Measurements from ENCODE around the gene TSPAN17.

Gene TSPAN17

GRCh38 chr5:176644294-176644693, 3.0 kb upstream of the TSPAN17 start:
- Mint-ChIP-seq H3K4me1 (ENCODE audit: low read depth) (peaks cover 25% of the 10 kb centered on the region), H3K4me3 (no peak overlapping the region), H3K27me3 (no peaks in the 10 kb centered on the region)

GRCh38 chr5:176644878-176645670, 2.2 kb upstream of the TSPAN17 start:
- Mint-ChIP-seq H3K27ac (no peak overlapping the region), H3K4me3 (no peak overlapping the region), H3K36me3 (ENCODE audit: low read depth) (no peaks in the 10 kb centered on the region), H3K4me1 (ENCODE audit: low read depth) (peaks cover 33% of the 10 kb centered on the region), H3K27me3 (no peaks in the 10 kb centered on the region), H3K9me3 (no peaks in the 10 kb centered on the region)

More at GRCh38 chr5:176644294-176644693, 3.0 kb upstream of the TSPAN17 start:
- Mint-ChIP-seq H3K9me3 (no peaks in the 10 kb centered on the region), H3K27ac (no peak overlapping the region), H3K36me3 (ENCODE audit: low read depth) (no peaks in the 10 kb centered on the region)

DNA sequence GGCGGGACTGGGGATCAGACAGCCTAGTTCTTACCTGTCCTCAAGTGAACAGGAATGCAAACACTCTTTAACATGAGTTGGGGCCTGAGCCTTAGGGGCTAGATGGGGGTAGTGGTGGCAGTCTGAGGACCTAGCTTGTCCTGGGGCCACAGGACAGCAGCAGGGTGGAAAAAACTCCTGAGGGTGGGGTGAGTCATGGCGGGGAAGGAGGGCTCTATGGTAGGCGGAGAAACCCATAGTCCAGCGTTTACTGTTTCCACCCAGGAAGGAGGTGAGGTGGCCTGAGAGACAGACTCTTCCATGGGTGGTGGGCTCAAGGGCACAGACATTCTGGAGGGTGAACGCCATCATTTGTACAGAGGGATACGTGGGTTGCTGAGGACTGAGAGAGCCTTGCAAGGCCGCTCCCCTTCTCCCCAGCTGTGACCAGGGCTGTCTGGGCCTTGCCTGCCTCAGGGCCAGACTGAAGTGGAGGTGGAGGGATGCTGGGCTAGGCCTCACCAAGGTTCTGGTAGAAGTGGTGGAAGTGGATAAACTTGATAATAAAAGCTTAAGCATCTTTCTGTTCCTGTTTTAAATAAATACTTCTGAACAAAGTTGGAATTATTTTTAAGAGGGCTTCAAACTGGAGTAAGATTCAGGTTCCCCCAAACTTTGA, 1.1 kb upstream of the TSPAN17 start:
- Mint-ChIP-seq H3K4me1 (ENCODE audit: low read depth) (peaks cover 43% of the 10 kb centered on the region), H3K36me3 (ENCODE audit: low read depth) (no peaks in the 10 kb centered on the region), H3K4me3 (peak overlapping the region; percentile 87), H3K27me3 (no peaks in the 10 kb centered on the region), H3K9me3 (no peaks in the 10 kb centered on the region), H3K27ac (peak overlapping the region; percentile 95)

DNA sequence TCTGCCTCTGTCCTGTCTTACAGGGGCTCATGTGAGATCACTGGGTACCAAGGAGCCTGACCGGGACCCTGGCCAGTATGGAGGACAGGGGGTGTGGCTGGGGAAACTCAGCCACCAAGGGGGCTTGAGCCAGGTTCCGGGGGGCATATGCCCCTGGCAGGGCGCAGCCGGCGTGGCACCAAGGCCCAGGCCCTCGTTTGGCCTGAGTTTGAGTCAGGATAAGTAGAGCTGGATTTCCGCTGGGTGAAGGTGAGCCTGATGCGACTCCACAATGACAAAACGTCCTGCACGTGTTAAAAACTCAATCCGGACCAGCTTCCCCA, 616 bp upstream of the TSPAN17 start:
- no peaks in the 10 kb centered on the region for H3K9me3 Mint-ChIP-seq

DNA sequence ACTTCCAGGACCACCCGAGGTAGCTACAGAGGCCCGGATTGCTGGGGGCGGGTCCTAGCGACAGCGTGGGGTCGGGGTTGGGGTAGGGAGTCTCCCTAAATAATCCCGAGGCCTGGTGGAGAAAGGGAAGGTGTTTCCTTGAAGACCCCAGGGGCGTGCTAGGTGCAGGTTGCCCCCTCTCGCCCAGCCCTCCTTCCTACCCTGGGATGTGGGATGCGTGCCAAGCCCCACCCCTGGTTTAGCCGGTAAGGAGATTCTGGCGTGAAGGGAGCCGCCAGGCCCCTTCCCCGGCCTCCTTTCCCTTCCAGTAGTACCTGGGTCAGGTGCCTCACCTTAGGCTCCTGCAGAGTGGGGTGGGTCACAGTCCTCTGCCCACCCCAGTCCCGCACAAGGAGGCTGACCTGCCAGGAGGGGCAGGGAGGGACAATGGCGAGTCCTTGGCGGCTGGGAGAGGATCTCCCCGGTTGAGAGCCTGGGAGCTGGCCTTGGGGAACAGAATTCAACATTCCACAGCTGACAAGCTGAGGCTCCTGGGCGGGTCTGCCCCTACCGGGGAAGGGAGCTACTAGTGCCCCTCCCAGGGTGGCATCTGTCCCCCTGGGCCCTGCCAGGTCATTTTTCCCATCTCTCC, 674 bp downstream of the TSPAN17 start:
- peaks cover 59% of the 10 kb centered on the region for H3K4me1 Mint-ChIP-seq (ENCODE audit: low read depth)
- no peaks in the 10 kb centered on the region for H3K36me3 Mint-ChIP-seq (ENCODE audit: low read depth)
- peak overlapping the region; percentile 87 for H3K4me3 Mint-ChIP-seq
- no peaks in the 10 kb centered on the region for H3K9me3 Mint-ChIP-seq
- no peaks in the 10 kb centered on the region for H3K27me3 Mint-ChIP-seq
- H3K27ac Mint-ChIP-seq, result no peak overlapping the region

More for the DNA sequence above, 616 bp upstream of the TSPAN17 start:
- Mint-ChIP-seq H3K4me1 (ENCODE audit: low read depth) (peaks cover 46% of the 10 kb centered on the region), H3K4me3 (peak overlapping the region; percentile 87), H3K27me3 (no peaks in the 10 kb centered on the region), H3K36me3 (ENCODE audit: low read depth) (no peaks in the 10 kb centered on the region), H3K27ac (peak overlapping the region; percentile 95)

- peaks cover 6% of the 10 kb centered on the region for H3K36me3 Mint-ChIP-seq (ENCODE audit: low read depth)
- H3K4me1 Mint-ChIP-seq (ENCODE audit: low read depth), result peaks cover 66% of the 10 kb centered on the region
- H3K9me3 Mint-ChIP-seq, result no peaks in the 10 kb centered on the region
- peak overlapping the region; percentile 87 for H3K4me3 Mint-ChIP-seq
- no peaks in the 10 kb centered on the region for H3K27me3 Mint-ChIP-seq
- peak overlapping the region; percentile 50 for H3K27ac Mint-ChIP-seq
Observed at GRCh38 chr5:176648474-176649194, 1.4 kb downstream of the TSPAN17 start.

DNA sequence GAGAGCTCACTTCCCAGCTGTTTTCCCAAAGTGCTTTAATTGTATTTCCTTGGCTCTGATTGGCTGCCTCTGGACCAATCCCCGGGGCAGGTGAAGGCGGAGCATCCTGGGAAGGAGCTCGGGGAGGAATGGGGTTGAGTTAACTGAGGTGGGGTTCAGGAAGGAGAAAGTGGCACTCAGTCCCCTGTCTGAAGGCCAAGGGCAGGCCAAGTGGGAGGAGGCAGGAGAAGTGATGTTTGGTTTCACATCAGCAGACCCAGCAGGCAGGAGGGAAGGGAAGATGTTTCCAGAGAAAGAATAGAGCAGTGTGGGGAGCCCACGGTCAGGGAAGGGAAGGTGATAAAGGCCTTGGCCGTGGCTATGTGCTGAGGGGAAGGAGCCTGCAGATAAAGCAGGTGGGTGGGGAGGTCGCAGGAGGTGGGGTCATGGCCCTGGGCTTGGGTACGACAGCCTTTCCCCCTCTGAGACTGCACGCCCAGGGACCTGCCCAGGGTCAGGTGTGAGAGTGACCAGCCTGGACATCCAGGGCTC, 3.1 kb downstream of the TSPAN17 start:
- Mint-ChIP-seq H3K4me3 (no peak overlapping the region), H3K36me3 (ENCODE audit: low read depth) (peaks cover 14% of the 10 kb centered on the region), H3K27ac (no peak overlapping the region), H3K27me3 (no peaks in the 10 kb centered on the region), H3K4me1 (ENCODE audit: low read depth) (peaks cover 80% of the 10 kb centered on the region), H3K9me3 (no peaks in the 10 kb centered on the region)

GRCh38 chr5:176651472-176651980, 4.2 kb downstream of the TSPAN17 start:
- Mint-ChIP-seq H3K27me3 (no peaks in the 10 kb centered on the region), H3K36me3 (ENCODE audit: low read depth) (peaks cover 15% of the 10 kb centered on the region), H3K4me1 (ENCODE audit: low read depth) (peaks cover 71% of the 10 kb centered on the region), H3K9me3 (no peaks in the 10 kb centered on the region), H3K4me3 (no peak overlapping the region), H3K27ac (no peak overlapping the region)

DNA sequence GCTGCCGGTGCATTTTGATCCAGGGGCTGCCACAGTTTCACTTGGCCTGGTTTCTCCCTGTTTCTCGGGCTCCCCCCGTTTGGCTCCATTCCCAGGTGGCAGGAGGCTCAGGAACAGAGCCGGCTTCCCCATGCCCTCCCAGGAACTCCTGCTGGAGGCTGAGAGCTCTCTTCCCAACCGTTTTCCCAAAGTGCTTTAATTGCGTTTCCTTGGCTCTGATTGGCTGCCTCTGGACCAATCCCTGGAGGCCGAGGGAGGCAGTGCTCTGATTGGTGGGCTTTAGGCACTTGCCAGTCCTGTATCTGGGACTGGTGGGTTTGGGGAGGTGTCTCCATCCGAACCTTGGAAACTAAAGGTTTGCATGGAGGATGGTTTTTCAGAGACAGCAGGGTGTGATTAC, 4.9 kb downstream of the TSPAN17 start:
- H3K4me1 Mint-ChIP-seq (ENCODE audit: low read depth), result peaks cover 67% of the 10 kb centered on the region
- H3K27ac Mint-ChIP-seq, result no peak overlapping the region
- no peaks in the 10 kb centered on the region for H3K9me3 Mint-ChIP-seq
- H3K27me3 Mint-ChIP-seq, result no peaks in the 10 kb centered on the region
- peaks cover 15% of the 10 kb centered on the region for H3K36me3 Mint-ChIP-seq (ENCODE audit: low read depth)
- no peak overlapping the region for H3K4me3 Mint-ChIP-seq

GRCh38 chr5:176653401-176654385, 6.4 kb downstream of the TSPAN17 start:
- Mint-ChIP-seq H3K4me1 (ENCODE audit: low read depth) (peaks cover 70% of the 10 kb centered on the region), H3K27me3 (no peaks in the 10 kb centered on the region), H3K4me3 (peak overlapping the region; percentile 46), H3K36me3 (ENCODE audit: low read depth) (peaks cover 15% of the 10 kb centered on the region), H3K27ac (peak overlapping the region; percentile 79), H3K9me3 (no peaks in the 10 kb centered on the region)

DNA sequence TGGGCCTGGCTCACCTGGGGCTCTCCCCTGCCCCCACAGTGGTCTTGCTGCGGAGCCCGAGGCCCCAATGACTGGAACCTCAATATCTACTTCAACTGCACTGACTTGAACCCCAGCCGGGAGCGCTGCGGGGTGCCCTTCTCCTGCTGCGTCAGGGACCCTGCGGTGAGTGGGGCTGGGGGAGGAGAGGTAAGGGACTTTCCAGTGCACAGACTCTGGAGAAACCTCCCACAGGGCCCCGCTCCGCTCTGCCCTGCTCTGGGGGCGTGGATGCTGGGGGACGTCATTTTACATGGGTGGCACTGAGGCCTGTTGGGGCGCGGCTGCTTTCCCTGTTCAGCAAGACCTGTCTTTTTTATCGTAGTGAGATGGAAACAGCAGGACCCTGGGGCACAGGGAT, 7.6 kb downstream of the TSPAN17 start:
- Mint-ChIP-seq H3K27me3 (no peaks in the 10 kb centered on the region), H3K4me1 (ENCODE audit: low read depth) (peaks cover 65% of the 10 kb centered on the region), H3K9me3 (no peaks in the 10 kb centered on the region), H3K27ac (no peak overlapping the region), H3K4me3 (no peak overlapping the region), H3K36me3 (ENCODE audit: low read depth) (peaks cover 15% of the 10 kb centered on the region)

GRCh38 chr5:176656467-176656990, 9.2 kb downstream of the TSPAN17 start:
- H3K9me3 Mint-ChIP-seq, result no peaks in the 10 kb centered on the region
- H3K27me3 Mint-ChIP-seq, result no peaks in the 10 kb centered on the region
- no peak overlapping the region for H3K27ac Mint-ChIP-seq
- peaks cover 15% of the 10 kb centered on the region for H3K36me3 Mint-ChIP-seq (ENCODE audit: low read depth)
- H3K4me1 Mint-ChIP-seq (ENCODE audit: low read depth), result peaks cover 59% of the 10 kb centered on the region
- H3K4me3 Mint-ChIP-seq, result no peak overlapping the region

DNA sequence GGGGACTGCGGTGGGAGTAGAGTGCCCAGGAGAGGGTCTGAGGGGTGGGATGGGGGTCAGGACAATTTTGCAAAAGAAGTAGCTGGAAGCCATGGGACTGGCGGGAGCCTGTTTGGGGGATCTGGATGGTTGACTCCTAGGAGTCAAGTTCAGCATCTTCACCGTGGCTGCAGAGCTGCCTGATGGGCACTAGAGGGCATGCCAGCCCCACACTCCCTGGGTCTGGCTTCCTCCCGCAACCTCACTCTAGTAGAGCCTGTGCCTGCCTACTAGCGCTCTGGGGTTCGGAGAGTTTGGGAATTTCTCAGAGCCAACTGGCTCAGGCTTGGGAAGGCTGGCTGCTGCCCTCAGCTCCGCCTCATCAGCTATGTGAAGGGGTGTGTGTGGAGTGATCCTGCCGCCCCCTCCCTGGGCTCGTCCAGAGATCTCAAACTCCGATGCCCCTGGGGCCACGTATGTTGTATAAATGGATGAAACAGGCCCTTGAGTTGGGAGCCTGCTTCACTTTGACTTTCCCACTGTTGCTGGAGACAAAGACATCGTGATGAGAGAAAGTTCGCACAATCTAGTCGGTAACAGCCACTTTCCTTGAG, 10.8 kb downstream of the TSPAN17 start:
- Mint-ChIP-seq H3K4me1 (ENCODE audit: low read depth) (peaks cover 43% of the 10 kb centered on the region), H3K4me3 (no peak overlapping the region), H3K36me3 (ENCODE audit: low read depth) (peaks cover 14% of the 10 kb centered on the region), H3K27me3 (no peaks in the 10 kb centered on the region), H3K9me3 (no peaks in the 10 kb centered on the region), H3K27ac (no peak overlapping the region)

All from stimulated activated naive CD8-positive, alpha-beta T cell treated with anti-CD3 and anti-CD28 coated beads, Interleukin-15, Interleukin-2, amounts not matched to agents 100 ng/mL and 50 ng/mL, for 24 hours (primary cell).